GM18502 (cell line): ENCODE measurements around the gene GRIK3.

Experiments used
- ATAC-seq: cut with Tn5 transposase; IDR thresholded peaks from one replicate; pipeline ENCODE4 v1.9.1; 2021; ENCODE audit warnings: mild to moderate bottlenecking; ENCODE audit not compliant: unreplicated experiment, poor library complexity

Gene GRIK3

DNA sequence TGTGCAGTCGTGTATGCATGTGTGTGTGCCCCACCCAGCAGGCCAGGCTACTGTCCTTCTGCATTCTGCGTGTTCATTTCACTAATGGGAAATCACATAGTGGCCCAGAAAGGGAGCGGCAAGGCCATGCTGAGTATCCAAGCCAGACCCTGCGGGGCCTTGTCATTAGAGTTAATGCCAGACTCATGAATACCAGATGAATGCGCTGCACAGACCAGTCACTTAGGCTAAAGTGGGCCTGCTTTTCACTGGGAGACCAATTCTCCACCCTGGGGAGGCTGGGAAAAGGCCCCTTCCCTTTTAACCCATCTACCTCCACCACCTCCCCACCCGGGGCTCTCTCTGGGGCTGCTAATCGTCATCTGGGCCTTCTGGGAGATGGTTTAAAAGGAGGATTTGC lies 17.0 kb upstream of the GRIK3 start:
- no peak for ATAC-seq

GRCh38 chr1:37047542-37047941 lies 13.2 kb upstream of the GRIK3 start:
- ATAC-seq = no peak

DNA sequence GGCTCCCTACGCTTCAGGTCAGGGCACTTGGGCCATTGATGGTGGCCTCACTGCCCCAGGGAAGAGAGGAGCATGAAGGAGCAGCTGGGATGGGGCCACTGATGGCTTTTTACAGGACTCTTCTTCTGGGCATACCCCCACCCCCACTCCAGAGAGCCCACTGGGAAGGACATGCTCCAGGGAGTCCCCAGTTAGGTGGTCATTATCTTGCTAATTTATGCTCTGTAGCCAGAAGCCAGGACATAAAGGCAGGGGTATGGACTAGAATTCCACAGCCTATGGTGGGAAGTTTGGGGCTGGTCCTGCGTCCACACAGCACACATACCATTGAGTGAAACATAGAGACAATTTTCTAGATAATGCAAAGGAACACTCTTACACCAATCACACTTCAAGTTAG lies 8.8 kb upstream of the GRIK3 start:
- ATAC-seq = no peak

- no peak for ATAC-seq
Measured at GRCh38 chr1:37042506-37042905, 8.2 kb upstream of the GRIK3 start.

DNA sequence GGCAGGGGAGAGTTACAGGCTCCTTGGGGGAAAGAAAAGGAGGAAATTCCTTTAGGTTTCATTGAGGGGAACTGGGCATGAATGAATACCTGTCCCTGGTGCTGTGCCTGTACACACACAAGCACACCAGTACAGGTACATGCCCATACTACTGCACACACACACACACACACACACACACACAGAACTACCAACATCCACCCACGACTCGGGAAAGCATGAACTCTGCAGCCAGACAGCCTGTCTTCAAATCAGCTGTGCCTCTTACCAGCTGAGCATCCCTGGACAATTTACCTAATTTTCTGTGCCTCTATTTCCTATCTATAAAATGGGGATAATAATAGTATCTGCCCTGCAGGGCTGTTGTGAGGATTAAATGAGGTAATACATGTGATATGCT lies 7.2 kb upstream of the GRIK3 start:
- no peak for ATAC-seq

DNA sequence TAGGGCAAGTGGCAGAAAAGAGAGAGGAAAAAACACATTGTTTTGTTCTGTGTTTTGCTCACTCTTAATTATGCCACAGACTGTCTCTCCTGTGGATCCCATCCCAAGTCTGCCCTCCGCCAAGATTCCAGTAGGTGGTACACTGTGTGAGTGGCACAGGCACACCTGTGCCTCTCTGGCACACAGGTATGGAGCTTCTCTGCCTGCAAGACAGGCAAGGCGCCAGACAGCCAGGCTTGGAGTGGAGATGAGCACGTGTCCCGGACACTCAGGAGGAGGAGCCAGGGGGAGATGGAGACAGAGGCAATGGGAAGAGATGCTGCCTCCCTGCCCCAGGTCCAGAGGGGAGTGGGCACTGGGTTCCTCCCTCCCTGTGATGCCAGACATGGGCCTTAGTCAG lies 6.5 kb upstream of the GRIK3 start:
- ATAC-seq = no peak

GRCh38 chr1:37040261-37040660 lies 5.9 kb upstream of the GRIK3 start:
- no peak for ATAC-seq

GRCh38 chr1:37038227-37039093 lies 4.1 kb upstream of the GRIK3 start:
- ATAC-seq = no peak

DNA sequence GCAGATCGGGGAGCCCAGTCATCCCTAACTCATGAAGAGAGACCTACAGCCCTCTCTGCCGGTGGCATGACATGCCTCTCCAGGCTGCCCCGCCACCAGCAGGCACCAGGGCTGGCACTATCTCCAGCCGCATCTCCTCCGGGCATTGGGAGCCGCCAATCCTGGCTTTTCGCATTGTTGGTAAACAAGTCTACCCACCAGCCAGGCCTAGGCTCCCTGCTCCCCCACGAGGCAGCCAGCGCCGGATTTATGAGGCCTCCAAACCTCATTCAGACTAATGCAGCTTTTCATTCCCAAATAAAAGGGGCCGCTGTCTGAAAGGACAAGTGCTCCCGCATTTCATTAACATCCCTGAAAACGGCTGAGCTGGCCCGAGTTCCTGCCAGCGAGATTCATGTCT lies 3.4 kb upstream of the GRIK3 start:
- ATAC-seq = no peak

GRCh38 chr1:37036667-37037053 lies 2.3 kb upstream of the GRIK3 start:
- no peak for ATAC-seq

- ATAC-seq = no peak
Measured at GRCh38 chr1:37035796-37036666, 1.7 kb upstream of the GRIK3 start.

- ATAC-seq = no peak
Measured at GRCh38 chr1:37035014-37035691, 838 bp upstream of the GRIK3 start.

- no peak for ATAC-seq
Measured at GRCh38 chr1:37033355-37034101, 787 bp downstream of the GRIK3 start.

- ATAC-seq = no peak
Measured at GRCh38 chr1:37032660-37033354, 1.5 kb downstream of the GRIK3 start.

DNA sequence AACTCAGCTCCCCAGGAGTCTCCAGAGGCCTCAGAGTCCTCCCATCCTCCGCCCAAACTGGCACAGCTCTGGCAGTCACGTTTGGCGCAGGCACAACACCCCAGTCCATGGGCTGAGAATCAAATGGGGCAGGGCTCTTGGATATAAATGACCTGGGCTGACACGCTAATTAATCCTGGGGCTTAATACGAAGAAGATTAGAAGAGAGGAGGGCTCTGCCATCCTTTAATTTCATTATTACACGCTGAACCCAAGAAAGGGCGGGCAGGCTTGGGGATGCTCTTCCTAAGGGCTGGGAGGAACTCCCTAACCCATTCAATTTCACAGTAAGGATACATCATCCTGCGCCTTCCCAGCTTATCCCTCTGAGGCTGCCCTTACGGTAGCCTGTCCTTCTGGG lies 2.4 kb downstream of the GRIK3 start:
- ATAC-seq = no peak

DNA sequence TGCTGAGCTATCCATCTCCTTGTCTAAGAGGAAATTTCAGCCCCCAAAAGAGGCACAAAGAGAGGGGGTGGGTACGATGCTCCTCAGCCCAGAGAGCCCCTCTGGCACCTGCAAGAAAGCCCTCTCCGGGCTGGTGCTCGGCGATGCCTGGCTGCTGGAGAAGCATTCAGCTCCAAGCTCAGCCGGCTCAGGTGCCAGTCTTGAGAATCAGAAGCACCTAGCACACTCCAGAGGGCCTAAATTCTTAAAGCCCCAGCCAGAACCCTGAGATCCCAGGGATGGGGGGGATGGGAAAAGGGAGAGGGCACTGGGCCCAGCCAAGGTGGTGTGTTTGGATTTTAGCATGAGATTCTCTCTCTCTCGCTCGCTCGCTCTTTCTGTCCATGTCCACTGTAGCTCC lies 2.9 kb downstream of the GRIK3 start:
- no peak for ATAC-seq

- ATAC-seq = no peak
Measured at GRCh38 chr1:37028981-37029617, 5.2 kb downstream of the GRIK3 start.

GRCh38 chr1:37021502-37021901 lies 12.8 kb downstream of the GRIK3 start:
- no peak for ATAC-seq

GRCh38 chr1:37020653-37021277 lies 13.6 kb downstream of the GRIK3 start:
- ATAC-seq = no peak
